GM12873 (cell line): ENCODE results near the gene TBCC.

Experiments
- CTCF ChIP-seq: IDR thresholded peaks from 2 replicates; pipeline ENCODE4 v1.5.1; 2012; ENCODE audit warnings: low read depth, mild to moderate bottlenecking, moderate library complexity, low read length, control low read depth; ENCODE audit not compliant: insufficient read depth; ENCODE audit errors: missing control alignments

Gene TBCC

DNA sequence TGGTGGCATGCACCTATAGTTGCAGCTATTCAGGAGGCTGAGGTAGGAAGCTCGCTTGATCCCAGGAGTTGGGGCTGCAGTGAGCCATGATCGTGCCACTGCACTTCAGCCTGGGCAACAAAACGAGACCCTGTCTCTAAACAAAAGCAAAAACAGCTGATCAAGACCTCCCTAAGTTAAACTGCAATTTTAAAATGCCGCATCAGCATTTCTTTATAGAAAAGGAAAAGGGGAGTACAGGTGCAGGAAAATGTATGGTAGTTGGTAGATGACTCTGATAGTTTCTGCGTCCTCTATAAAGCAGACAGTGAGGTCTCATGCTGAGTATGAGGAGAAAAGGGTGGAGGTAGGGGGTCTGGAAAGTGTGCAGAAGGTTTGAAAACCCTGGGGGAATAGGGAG lies 8.9 kb upstream of the TBCC start:
- TF ChIP-seq CTCF = no peak

- no peak for TF ChIP-seq CTCF
Measured at GRCh38 chr6:42751055-42751454, 5.2 kb upstream of the TBCC start.

DNA sequence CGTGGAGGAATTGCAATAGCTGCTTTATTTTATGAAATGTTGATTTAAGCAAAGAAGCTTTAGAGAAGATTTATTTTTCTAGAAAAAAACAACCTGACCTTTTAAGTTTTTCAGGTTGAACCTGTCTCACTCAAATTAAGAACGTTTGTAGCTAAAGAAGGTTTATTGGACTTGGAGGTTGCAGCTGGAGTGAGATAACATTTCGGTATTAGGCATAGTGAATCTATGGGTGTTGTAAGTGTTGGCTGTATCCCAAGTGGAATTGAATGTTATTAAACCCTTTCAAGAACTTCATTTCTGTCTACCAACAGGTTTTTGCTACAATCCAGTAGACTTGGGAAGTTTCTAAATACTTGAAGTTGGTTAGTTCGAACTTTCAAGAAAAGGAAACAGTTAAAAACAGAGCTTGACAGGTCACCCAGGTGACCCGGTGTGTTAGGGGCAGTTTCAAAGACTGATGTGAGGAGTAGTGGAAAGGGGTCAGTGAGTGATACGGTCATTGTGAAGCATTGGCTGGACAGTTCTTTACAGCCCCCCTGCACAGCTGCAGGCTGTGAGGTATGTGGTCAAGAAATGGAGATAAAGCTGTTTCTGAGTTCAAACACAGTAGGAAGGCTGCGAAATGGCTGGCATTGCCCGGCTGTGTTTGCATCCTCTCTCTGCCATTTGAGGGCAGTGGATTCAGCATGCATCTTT lies 2.4 kb upstream of the TBCC start:
- TF ChIP-seq CTCF = no peak

DNA sequence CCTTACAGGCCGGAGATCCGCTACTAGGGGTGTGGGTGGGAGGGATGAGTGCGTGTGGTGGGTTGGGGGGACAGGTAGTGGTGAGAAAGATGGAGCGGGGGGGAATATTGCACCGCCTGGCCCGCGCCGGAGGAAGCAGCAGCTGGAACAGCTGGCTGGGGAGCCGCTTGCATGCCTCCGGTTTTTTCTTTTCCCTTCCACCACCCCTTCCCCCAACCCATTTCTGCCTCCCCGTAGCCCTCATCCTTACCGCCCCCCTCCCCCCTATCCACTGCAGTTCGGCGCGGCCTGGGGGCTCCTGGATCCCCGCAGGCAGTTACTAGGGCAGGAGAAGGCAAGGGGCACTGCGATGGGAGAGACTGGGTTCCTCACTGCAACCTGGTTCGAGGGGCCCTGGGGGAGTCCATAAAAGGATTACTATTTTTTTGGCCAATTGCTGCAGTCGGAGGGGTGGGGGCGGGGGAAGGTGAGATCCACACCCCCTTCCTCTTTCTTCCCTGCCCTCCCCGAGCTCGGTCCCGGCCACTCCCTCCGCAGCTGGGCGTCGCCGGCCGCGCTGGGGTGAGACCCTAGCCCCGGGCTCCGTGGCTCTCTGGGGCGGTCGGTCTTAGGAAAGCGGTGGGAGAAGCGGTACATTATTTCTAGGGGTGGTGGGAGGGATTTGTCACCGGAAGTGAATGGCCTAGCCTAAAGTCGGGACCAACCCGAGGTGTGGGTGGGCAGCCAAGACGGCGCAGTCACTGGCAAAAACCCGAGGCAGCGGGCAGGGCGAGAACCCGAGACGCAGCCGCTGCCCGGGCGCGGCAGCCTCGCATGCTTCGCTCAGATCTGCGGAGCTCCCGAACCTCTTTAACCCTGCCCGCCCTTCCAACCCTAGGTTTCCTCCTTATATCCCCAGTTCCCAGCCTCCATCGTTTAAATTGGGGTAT lies 824 bp upstream of the TBCC start:
- no peak for TF ChIP-seq CTCF

DNA sequence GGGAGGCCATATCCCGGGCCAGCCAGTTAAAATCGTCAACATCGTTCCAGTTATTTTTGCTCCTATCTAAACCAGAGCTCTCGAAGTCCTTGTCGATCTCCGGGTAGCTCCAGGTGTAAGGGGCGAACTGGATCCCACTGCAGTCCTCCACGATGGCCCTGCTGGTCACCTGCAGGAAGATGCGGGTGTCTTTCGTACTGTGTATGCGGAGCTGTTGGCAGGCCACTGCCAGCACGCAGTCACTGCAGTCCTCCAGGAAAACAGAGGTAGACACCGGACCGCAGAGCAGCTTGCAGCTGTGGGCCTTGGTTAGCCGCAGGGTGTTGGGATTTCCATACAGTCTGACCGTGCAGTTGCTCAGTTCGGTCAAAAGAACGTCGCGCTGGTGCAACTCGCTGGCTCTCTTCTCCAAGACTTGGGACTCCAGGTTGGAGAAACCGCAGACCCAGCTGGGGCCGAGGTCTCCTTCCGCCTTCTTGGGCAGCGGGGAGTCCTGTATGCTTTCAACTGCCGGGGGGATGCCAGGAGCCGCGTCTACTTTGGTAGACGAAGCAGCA lies 742 bp downstream of the TBCC start:
- TF ChIP-seq CTCF = no peak

GRCh38 chr6:42744351-42744893 lies 1.5 kb downstream of the TBCC start:
- TF ChIP-seq CTCF = no peak
